Panc1 (cell line): ENCODE results near the gene THTPA. TPM values are rescaled to one million over a fixed set of nuclear protein-coding genes. Genes with fewer than 3 reads are reported as not detected.

Experiments used
- ATAC-seq: fragments of 200-7000 bp; cut with Tn5 transposase; 2 replicates; pipeline ENCODE4 v1.9.1; 2020; ENCODE audit warnings: mild to moderate bottlenecking, moderate library complexity
- BruUV-seq: library from RNA; stranded (reverse); fragments of 400-500 nt; replicated peaks from 2 replicates; lab custom pipeline; 2021; lab: Mats Ljungman, UMichigan
- CTCF ChIA-PET: fragments of 300-600 bp; sonication (Branson Sonifier 250); formaldehyde crosslinking; loops from one replicate; lab custom pipeline; 2022; ENCODE audit warnings: antibody characterized with exemption; lab: Charles Lee
- POLR2A ChIA-PET: fragments of 300-600 bp; sonication (Branson Sonifier 250); formaldehyde crosslinking; loops from one replicate; lab custom pipeline; 2022; ENCODE audit warnings: antibody characterized with exemption; lab: Charles Lee
- DNase-seq: peaks from one replicate; pipeline ENCODE4 v3.0.0-alpha.2; 2010; ENCODE audit warnings: low read depth, low spot score
- H3K27ac ChIP-seq: 2 replicates; pipeline ENCODE4 v1.5.1; 2011; ENCODE audit warnings: mild to moderate bottlenecking, low read length, inconsistent platforms
- H3K27me3 ChIP-seq: fragments of 200-500 bp; sonication (Bioruptor generic); 2 replicates; pipeline ENCODE4 v1.6.0; 2014; ENCODE audit warnings: low read length, inconsistent platforms; ENCODE audit not compliant: control insufficient read depth, insufficient read depth
- H3K36me3 ChIP-seq: fragments of 200-500 bp; sonication (Bioruptor generic); 2 replicates; pipeline ENCODE4 v1.5.1; 2014; ENCODE audit warnings: inconsistent platforms, mild to moderate bottlenecking, low read length, moderate library complexity; ENCODE audit not compliant: control insufficient read depth, insufficient read depth
- H3K4me1 ChIP-seq: 2 replicates; pipeline ENCODE4 v1.5.1; 2011; ENCODE audit warnings: inconsistent platforms, mild to moderate bottlenecking, low read length, moderate library complexity; ENCODE audit not compliant: control insufficient read depth, insufficient read depth
- H3K4me3 ChIP-seq, 2 experiments: 2 replicates each; pipeline ENCODE4 v1.5.1; 2011 to 2012; ENCODE audit warnings: low read depth in 2 of 2, low read length in 2 of 2, mild to moderate bottlenecking in 2 of 2, inconsistent platforms in 1 of 2, moderate library complexity in 1 of 2
- H3K9me3 ChIP-seq: fragments of 200-500 bp; sonication (Bioruptor generic); 2 replicates; pipeline ENCODE4 v1.5.1; 2014; ENCODE audit warnings: low read depth, mild to moderate bottlenecking, inconsistent platforms, low read length, moderate library complexity; ENCODE audit not compliant: control insufficient read depth, insufficient read depth
- CTCF ChIP-seq: fragments of 450-650 bp; IDR thresholded peaks from 2 replicates; pipeline ENCODE4 v1.5.1; 2017; ENCODE audit warnings: mild to moderate bottlenecking
- POLR2AphosphoS5 ChIP-seq: IDR thresholded peaks from 2 replicates; pipeline ENCODE4 v1.6.1; 2012; ENCODE audit warnings: mild to moderate bottlenecking, low read depth, low read length, moderate library complexity
- REST ChIP-seq, 2 experiments: IDR thresholded peaks; 2 replicates each; pipeline ENCODE4 v1.6.1; 2011 to 2012; ENCODE audit warnings: low read depth in 2 of 2, control low read depth in 1 of 2, low read length in 1 of 2, mild to moderate bottlenecking in 1 of 2, moderate library complexity in 1 of 2; ENCODE audit not compliant: insufficient read depth in 1 of 2
- SIN3A ChIP-seq: IDR thresholded peaks from 2 replicates; pipeline ENCODE4 v1.6.1; 2012; ENCODE audit warnings: low read depth, mild to moderate bottlenecking, low read length, moderate library complexity, borderline replicate concordance; ENCODE audit not compliant: insufficient read depth
- TCF7L2 ChIP-seq: IDR thresholded peaks from 2 replicates; pipeline ENCODE4 v1.6.1; 2011; ENCODE audit warnings: mild to moderate bottlenecking, low read depth, low read length, inconsistent platforms
- in situ Hi-C: cut with HindIII; loops from 2 replicates; pipeline ENCODE4 v1.10.0; 2016; ENCODE audit warnings: low sequenced_read_pairs, low pct_unique_long_range_greater_than_20kb
- intact Hi-C: fragments of 100-400 bp; cut with micrococcal nuclease; formaldehyde crosslinking; loops from one replicate; pipeline ENCODE4 v1.10.0; 2022; ENCODE audit not compliant: unreplicated experiment
- total RNA-seq: library from RNA; stranded (reverse); gene quantifications from one replicate; pipeline ENCODE4 v1.2.1, GENCODE V29; 2021; ENCODE audit not compliant: unreplicated experiment

THTPA gene
- total RNA-seq, 1 experiment from 2014 or later: 13.3 TPM

- in situ Hi-C loops: no loop called here
- ATAC-seq: no peak
- CTCF ChIA-PET: no interaction called here
Measured at GRCh38 chr14:23547924-23548323, 8.1 kb upstream of the THTPA start.

More at GRCh38 chr14:23547924-23548323, 8.1 kb upstream of the THTPA start:
- H3K9me3 ChIP-seq: no peaks in the 10 kb centered on the region
- H3K4me3 ChIP-seq: no peak overlapping the region
- H3K36me3 ChIP-seq: peaks cover 3% of the 10 kb centered on the region; the same call in 1 of the 2 replicates
- no peaks in the 10 kb centered on the region for H3K4me1 ChIP-seq
- no peak overlapping the region for H3K27ac ChIP-seq
- no peak for DNase-seq
- POLR2A ChIA-PET: no interaction called here
- intact Hi-C loops: no loop called here
- BruUV-seq: no TSS peak
- TF ChIP-seq TCF7L2 (no peak), POLR2AphosphoS5 (no peak), REST (IDR thresholded peaks at IDR 0.05; ENCODE audit: insufficient read depth in 1 of 2, low read depth in 2 of 2, low read length in 1 of 2) (no peak), SIN3A (no peak), CTCF (no peak)
- no peaks in the 10 kb centered on the region for H3K27me3 ChIP-seq
